T-helper 1 cell treated with Interleukin-12 subunit alpha and Interleukin-12 subunit beta and Interleukin-4 antibody, amounts not matched to agents 30 μg/mL and 1 μg/mL, for 36 hours (primary cell): ENCODE measurements around the gene LRP1.

Source experiments
- H3K27ac Mint-ChIP-seq: one replicate; pipeline ENCODE4 v1.8.0; 2021; ENCODE audit warnings: mild to moderate bottlenecking, mixed read lengths
- H3K27me3 Mint-ChIP-seq: one replicate; pipeline ENCODE4 v1.8.0; 2021; ENCODE audit warnings: low read depth, mixed read lengths
- H3K36me3 Mint-ChIP-seq: one replicate; pipeline ENCODE4 v1.8.0; 2021; ENCODE audit warnings: low read depth, mixed read lengths
- H3K4me1 Mint-ChIP-seq: one replicate; pipeline ENCODE4 v1.8.0; 2021; ENCODE audit warnings: low read depth, mixed read lengths
- H3K4me3 Mint-ChIP-seq: one replicate; pipeline ENCODE4 v1.8.0; 2021; ENCODE audit warnings: mild to moderate bottlenecking, moderate library complexity, mixed read lengths
- H3K9me3 Mint-ChIP-seq: one replicate; pipeline ENCODE4 v1.8.0; 2021; ENCODE audit warnings: mixed read lengths

LRP1 gene

GRCh38 chr12:57185403-57185802 is 57.1 kb downstream of the LRP1 start:
- no peaks in the 10 kb centered on the region for H3K36me3 Mint-ChIP-seq
- H3K9me3 Mint-ChIP-seq: no peaks in the 10 kb centered on the region
- peaks cover 3% of the 10 kb centered on the region for H3K4me1 Mint-ChIP-seq
- no peak overlapping the region for H3K27ac Mint-ChIP-seq
- no peak overlapping the region for H3K4me3 Mint-ChIP-seq
- H3K27me3 Mint-ChIP-seq: no peaks in the 10 kb centered on the region

GRCh38 chr12:57185906-57186508 is 57.7 kb downstream of the LRP1 start:
- Mint-ChIP-seq H3K27ac (no peak overlapping the region), H3K27me3 (no peaks in the 10 kb centered on the region), H3K36me3 (no peaks in the 10 kb centered on the region), H3K4me3 (no peak overlapping the region), H3K4me1 (peaks cover 3% of the 10 kb centered on the region), H3K9me3 (no peaks in the 10 kb centered on the region)

- Mint-ChIP-seq H3K4me1 (peaks cover 3% of the 10 kb centered on the region), H3K27ac (no peak overlapping the region), H3K27me3 (no peaks in the 10 kb centered on the region), H3K9me3 (no peaks in the 10 kb centered on the region), H3K36me3 (no peaks in the 10 kb centered on the region), H3K4me3 (no peak overlapping the region)
Measured at GRCh38 chr12:57187222-57188089, 59.2 kb downstream of the LRP1 start.

GRCh38 chr12:57188090-57188425 is 59.8 kb downstream of the LRP1 start:
- H3K4me1 Mint-ChIP-seq: peaks cover under 1% of the 10 kb centered on the region
- no peak overlapping the region for H3K4me3 Mint-ChIP-seq
- no peak overlapping the region for H3K27ac Mint-ChIP-seq
- H3K9me3 Mint-ChIP-seq: no peaks in the 10 kb centered on the region
- no peaks in the 10 kb centered on the region for H3K27me3 Mint-ChIP-seq
- H3K36me3 Mint-ChIP-seq: no peaks in the 10 kb centered on the region

- Mint-ChIP-seq H3K36me3 (no peaks in the 10 kb centered on the region), H3K4me1 (no peaks in the 10 kb centered on the region), H3K9me3 (no peaks in the 10 kb centered on the region), H3K4me3 (no peak overlapping the region), H3K27me3 (no peaks in the 10 kb centered on the region), H3K27ac (no peak overlapping the region)
Measured at GRCh38 chr12:57190037-57190436, 61.8 kb downstream of the LRP1 start.

- H3K9me3 Mint-ChIP-seq: no peaks in the 10 kb centered on the region
- H3K4me3 Mint-ChIP-seq: no peak overlapping the region
- no peaks in the 10 kb centered on the region for H3K27me3 Mint-ChIP-seq
- no peaks in the 10 kb centered on the region for H3K36me3 Mint-ChIP-seq
- no peak overlapping the region for H3K27ac Mint-ChIP-seq
- no peaks in the 10 kb centered on the region for H3K4me1 Mint-ChIP-seq
Measured at GRCh38 chr12:57190821-57191220, 62.5 kb downstream of the LRP1 start.

- H3K27me3 Mint-ChIP-seq: no peaks in the 10 kb centered on the region
Measured at GRCh38 chr12:57191410-57191809, 63.1 kb downstream of the LRP1 start.

GRCh38 chr12:57192920-57193319 is 64.6 kb downstream of the LRP1 start:
- Mint-ChIP-seq H3K27ac (no peak overlapping the region), H3K4me3 (no peak overlapping the region), H3K36me3 (no peaks in the 10 kb centered on the region), H3K4me1 (no peaks in the 10 kb centered on the region), H3K9me3 (no peaks in the 10 kb centered on the region), H3K27me3 (no peaks in the 10 kb centered on the region)

More at GRCh38 chr12:57191410-57191809, 63.1 kb downstream of the LRP1 start:
- H3K36me3 Mint-ChIP-seq: no peaks in the 10 kb centered on the region
- no peak overlapping the region for H3K27ac Mint-ChIP-seq
- no peaks in the 10 kb centered on the region for H3K4me1 Mint-ChIP-seq
- no peaks in the 10 kb centered on the region for H3K9me3 Mint-ChIP-seq
- no peak overlapping the region for H3K4me3 Mint-ChIP-seq

- H3K27ac Mint-ChIP-seq: no peak overlapping the region
- no peaks in the 10 kb centered on the region for H3K9me3 Mint-ChIP-seq
- no peaks in the 10 kb centered on the region for H3K36me3 Mint-ChIP-seq
- H3K4me1 Mint-ChIP-seq: no peaks in the 10 kb centered on the region
- H3K4me3 Mint-ChIP-seq: no peak overlapping the region
- no peaks in the 10 kb centered on the region for H3K27me3 Mint-ChIP-seq
Measured at GRCh38 chr12:57193706-57194245, 65.5 kb downstream of the LRP1 start.

- H3K4me1 Mint-ChIP-seq: no peaks in the 10 kb centered on the region
- H3K27me3 Mint-ChIP-seq: no peaks in the 10 kb centered on the region
- no peaks in the 10 kb centered on the region for H3K36me3 Mint-ChIP-seq
- no peak overlapping the region for H3K27ac Mint-ChIP-seq
- H3K9me3 Mint-ChIP-seq: no peaks in the 10 kb centered on the region
- no peak overlapping the region for H3K4me3 Mint-ChIP-seq
Measured at GRCh38 chr12:57194253-57194652, 66.0 kb downstream of the LRP1 start.

GRCh38 chr12:57195186-57195585 is 66.9 kb downstream of the LRP1 start:
- Mint-ChIP-seq H3K4me3 (no peak overlapping the region), H3K27ac (no peak overlapping the region), H3K4me1 (no peaks in the 10 kb centered on the region), H3K36me3 (no peaks in the 10 kb centered on the region), H3K9me3 (no peaks in the 10 kb centered on the region), H3K27me3 (no peaks in the 10 kb centered on the region)

GRCh38 chr12:57195611-57196371 is 67.5 kb downstream of the LRP1 start:
- no peak overlapping the region for H3K4me3 Mint-ChIP-seq
- H3K27ac Mint-ChIP-seq: no peak overlapping the region
- H3K9me3 Mint-ChIP-seq: no peaks in the 10 kb centered on the region
- H3K36me3 Mint-ChIP-seq: no peaks in the 10 kb centered on the region
- no peaks in the 10 kb centered on the region for H3K4me1 Mint-ChIP-seq
- no peaks in the 10 kb centered on the region for H3K27me3 Mint-ChIP-seq

GRCh38 chr12:57196439-57196838 is 68.2 kb downstream of the LRP1 start:
- no peaks in the 10 kb centered on the region for H3K27me3 Mint-ChIP-seq
- no peaks in the 10 kb centered on the region for H3K9me3 Mint-ChIP-seq
- no peak overlapping the region for H3K4me3 Mint-ChIP-seq
- no peaks in the 10 kb centered on the region for H3K36me3 Mint-ChIP-seq
- H3K4me1 Mint-ChIP-seq: no peaks in the 10 kb centered on the region
- H3K27ac Mint-ChIP-seq: no peak overlapping the region

GRCh38 chr12:57196956-57197355 is 68.7 kb downstream of the LRP1 start:
- Mint-ChIP-seq H3K27ac (no peak overlapping the region), H3K4me3 (no peak overlapping the region), H3K27me3 (no peaks in the 10 kb centered on the region), H3K4me1 (no peaks in the 10 kb centered on the region), H3K9me3 (no peaks in the 10 kb centered on the region), H3K36me3 (no peaks in the 10 kb centered on the region)

GRCh38 chr12:57198329-57198728 is 70.0 kb downstream of the LRP1 start:
- Mint-ChIP-seq H3K4me1 (no peaks in the 10 kb centered on the region), H3K9me3 (no peaks in the 10 kb centered on the region), H3K36me3 (no peaks in the 10 kb centered on the region), H3K27ac (no peak overlapping the region), H3K27me3 (no peaks in the 10 kb centered on the region), H3K4me3 (no peak overlapping the region)
